Testis (tissue), 3 donors: ENCODE data around the gene ZNF740. TPM values are rescaled to one million over a fixed set of nuclear protein-coding genes. Genes with fewer than 3 reads are reported as not detected.

Experiments used
- DNase-seq: peaks from one replicate; pipeline ENCODE4 v3.0.0-alpha.2; 2019
- H3K27ac ChIP-seq, 2 donors: fragments of 200-600 bp; sonication (generic); one replicate each; pipeline ENCODE4 v1.5.1; 2019
- H3K27me3 ChIP-seq: fragments of 200-600 bp; sonication (generic); one replicate; pipeline ENCODE4 v1.5.1; 2019
- H3K36me3 ChIP-seq: fragments of 200-600 bp; sonication (generic); one replicate; pipeline ENCODE4 v1.5.1; 2017; ENCODE audit warnings: low read depth; ENCODE audit errors: missing control alignments
- H3K4me1 ChIP-seq: fragments of 200-600 bp; sonication (generic); one replicate; pipeline ENCODE4 v1.5.1; 2019
- H3K4me3 ChIP-seq, 2 donors: fragments of 200-600 bp; sonication (generic); one replicate each; pipeline ENCODE4 v1.5.1; 2017 to 2019
- H3K9me3 ChIP-seq: fragments of 200-600 bp; sonication (generic); one replicate; pipeline ENCODE4 v1.5.1; 2017
- CTCF ChIP-seq, 3 experiments: fragments of 450-650 bp in 2 of 3; fragments of 200-600 bp in 1 of 3; sonication (generic) in 1 of 3; IDR thresholded peaks; one replicate each; pipeline ENCODE4 v1.5.1; 2016 to 2019; ENCODE audit warnings: antibody characterized with exemption in 3 of 3, mild to moderate bottlenecking in 2 of 3, moderate library complexity in 1 of 3
- POLR2A ChIP-seq: fragments of 450-650 bp; IDR thresholded peaks from one replicate; pipeline ENCODE4 v1.6.1; 2017; ENCODE audit warnings: antibody characterized with exemption, mild to moderate bottlenecking, moderate library complexity
- WGBS, 2 donors: methylation state at CpG; one replicate each; pipeline ENCODE4 v1.1.5; 2018; 5-methylcytosine and 5-hydroxymethylcytosine counted together
- intact Hi-C: fragments of 100-400 bp; cut with DNase I; formaldehyde crosslinking; loops from one replicate; pipeline ENCODE4 v1.15.1; 2023; ENCODE audit warnings: low total_unique reads
- polyA plus RNA-seq: library from polyadenylated mRNA; stranded (reverse); fragments of 350-450 nt; fragmentation: Illumina TruSeq; extraction: RNeasy Lipid Tissue Mini Kit (QIAGEN cat#74804); gene quantifications from one replicate; pipeline ENCODE4 v1.2.3, GENCODE V29; 2014; ENCODE audit warnings: low read depth, low replicate concordance; ENCODE audit not compliant: insufficient read depth
- total RNA-seq, 2 donors: library from RNA; depleted of rRNA; stranded (reverse); fragments of >200 nt; gene quantifications; one replicate each; pipeline ENCODE4 v1.2.3, GENCODE V29; 2016

Gene ZNF740
- total and polyA plus RNA-seq, 3 donors from 2014 or later: 15.6 to 27.2 (median 19.8) TPM

GRCh38 chr12:53171725-53172329 is 8.7 kb upstream of the ZNF740 start:
- no peak for TF ChIP-seq CTCF (IDR thresholded peaks at IDR 0.05)
- no peak for TF ChIP-seq POLR2A
- no peaks in the 10 kb centered on the region for H3K9me3 ChIP-seq
- 43 to 52% methylated on average over 9 to 10 of the region's 10 CpGs for WGBS, 2 donors
- peak; percentile 66 for DNase-seq
- no peak overlapping the region for H3K27ac ChIP-seq
- no peak overlapping the region for H3K4me3 ChIP-seq
- no peaks in the 10 kb centered on the region for H3K27me3 ChIP-seq
- H3K36me3 ChIP-seq: no peaks in the 10 kb centered on the region
- peaks cover 15% of the 10 kb centered on the region for H3K4me1 ChIP-seq
- intact Hi-C loops: no loop called here

GRCh38 chr12:53172352-53172751 is 8.2 kb upstream of the ZNF740 start:
- Histone ChIP-seq H3K4me3 (no peak overlapping the region), H3K27me3 (no peaks in the 10 kb centered on the region), H3K27ac (no peak overlapping the region), H3K36me3 (no peaks in the 10 kb centered on the region), H3K9me3 (no peaks in the 10 kb centered on the region), H3K4me1 (peaks cover 15% of the 10 kb centered on the region)
- no peak for DNase-seq
- intact Hi-C loops: no loop called here
- 89 to 93% methylated on average over 8 to 11 of the region's 11 CpGs for WGBS, 2 donors
- no peak for TF ChIP-seq CTCF (IDR thresholded peaks at IDR 0.05)
- no peak for TF ChIP-seq POLR2A

DNA sequence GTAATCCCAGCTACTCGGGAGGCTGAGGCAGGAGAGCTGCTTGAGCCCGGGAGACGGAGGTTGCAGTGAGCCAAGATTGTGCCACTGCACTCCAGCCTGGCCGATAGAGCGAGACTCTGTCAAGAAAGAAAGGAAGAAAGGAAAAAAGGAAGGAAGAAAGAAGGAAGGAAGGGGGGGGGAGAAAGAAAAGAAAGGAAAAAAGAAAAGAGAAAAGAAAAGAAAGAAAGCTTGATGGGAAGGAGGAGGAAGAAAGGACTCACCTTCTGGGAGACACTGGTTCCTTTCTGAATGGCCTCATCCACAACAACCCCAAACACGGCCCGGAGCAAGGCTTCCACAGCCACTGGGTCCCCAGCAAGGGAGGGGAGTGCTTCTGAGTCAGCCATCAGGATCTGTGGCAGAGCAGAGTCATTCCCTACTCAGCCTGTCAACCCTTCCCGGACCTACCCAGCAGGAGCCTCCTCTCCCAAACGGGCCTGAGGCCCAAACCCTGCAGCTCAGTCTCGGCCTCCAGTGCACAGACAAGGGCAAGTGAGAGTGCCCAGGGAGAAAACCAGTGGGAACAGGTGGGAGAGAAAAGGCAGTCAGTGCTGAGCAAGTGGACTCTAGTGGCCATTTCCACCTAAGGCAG is 7.3 kb upstream of the ZNF740 start:
- DNase-seq: no peak
- H3K27ac ChIP-seq: no peak overlapping the region
- H3K36me3 ChIP-seq: no peaks in the 10 kb centered on the region
- WGBS, 2 donors: 93 to 94% methylated on average over 10 of the region's 10 CpGs
- H3K27me3 ChIP-seq: no peaks in the 10 kb centered on the region
- H3K4me1 ChIP-seq: peaks cover 15% of the 10 kb centered on the region
- H3K4me3 ChIP-seq: no peak overlapping the region
- intact Hi-C loops: no loop called here
- no peaks in the 10 kb centered on the region for H3K9me3 ChIP-seq
- TF ChIP-seq CTCF (IDR thresholded peaks at IDR 0.05) (no peak), POLR2A (no peak)

- Histone ChIP-seq H3K4me3 (no peak overlapping the region), H3K27me3 (no peaks in the 10 kb centered on the region), H3K4me1 (peaks cover 19% of the 10 kb centered on the region), H3K9me3 (no peaks in the 10 kb centered on the region), H3K36me3 (no peaks in the 10 kb centered on the region), H3K27ac (no peak overlapping the region)
- intact Hi-C loops: no loop called here
- TF ChIP-seq CTCF (IDR thresholded peaks at IDR 0.05) (peak in 2 of 3 experiments; percentile 13 to 22), POLR2A (no peak)
- DNase-seq: no peak
- 89 to 90% methylated on average over 4 of the region's 4 CpGs for WGBS, 2 donors
Observed at GRCh38 chr12:53174881-53175491, 5.5 kb upstream of the ZNF740 start.
